Adrenal gland (tissue), 12 donors: Measurements from ENCODE around the gene KIRREL3. TPM values are rescaled to one million over a fixed set of nuclear protein-coding genes. Genes with fewer than 3 reads are reported as not detected.

Source experiments
- DNase-seq, 7 donors: peaks; one replicate each; pipeline ENCODE4 v3.0.0-alpha.2; 2019 to 2020
- H3K27ac ChIP-seq, 5 donors: fragments of 200-600 bp; sonication (generic) in 4 of 5; 1 replicate in 3 of 5; 2 replicates in 2 of 5; pipeline versions ENCODE4 v1.5.1 to v1.8.0; 2016 to 2020; ENCODE audit warnings: mild to moderate bottlenecking in 1 of 5
- H3K27me3 ChIP-seq: fragments of 200-600 bp; 2 replicates; pipeline ENCODE4 v1.8.0; 2021
- H3K36me3 ChIP-seq, 2 donors: fragments of 200-600 bp; replicated peaks in 1 of 2; 1 replicate in 1 of 2; 2 replicates in 1 of 2; pipeline versions ENCODE4 v1.5.1 to v1.8.0; 2018 to 2022
- H3K4me1 ChIP-seq, 2 donors: fragments of 200-600 bp; replicated peaks in 1 of 2; 1 replicate in 1 of 2; 2 replicates in 1 of 2; pipeline versions ENCODE4 v1.5.1 to v1.8.0; 2018 to 2021
- H3K4me3 ChIP-seq, 4 donors: fragments of 200-600 bp; sonication (generic) in 3 of 4; one replicate each; pipeline ENCODE4 v1.5.1; 2016 to 2018
- H3K9me3 ChIP-seq, 3 donors: fragments of 200-600 bp; sonication (generic) in 1 of 3; replicated peaks in 1 of 3; 1 replicate in 2 of 3; 2 replicates in 1 of 3; pipeline versions ENCODE4 v1.5.1 to v1.8.0; 2016 to 2021
- CTCF ChIP-seq, 6 experiments: fragments of 450-650 bp in 4 of 6; fragments of 200-600 bp in 2 of 6; sonication (generic) in 1 of 6; IDR thresholded peaks; 1 replicate in 5 of 6; 2 replicates in 1 of 6; pipeline versions ENCODE4 v1.5.1 to v1.8.0; 2016 to 2021; ENCODE audit warnings: antibody characterized with exemption in 6 of 6, mild to moderate bottlenecking in 2 of 6, moderate library complexity in 1 of 6
- POLR2A ChIP-seq, 2 donors: fragments of 450-650 bp; IDR thresholded peaks; one replicate each; pipeline ENCODE4 v1.6.1; 2017; ENCODE audit warnings: antibody characterized with exemption in 2 of 2, mild to moderate bottlenecking in 2 of 2, moderate library complexity in 1 of 2
- WGBS, 4 donors: extraction: QIAGEN DNeasy Blood & Tissue Kit in 2 of 4; methylation state at CpG; one replicate each; pipeline versions ENCODE4 v1.1.5 to v1.1.7; 2013 to 2017; 5-methylcytosine and 5-hydroxymethylcytosine counted together
- intact Hi-C, 2 donors: fragments of 100-400 bp; cut with DNase I; formaldehyde crosslinking; loops; one replicate each; pipeline versions ENCODE4 v1.14.1 to v1.15.0; 2022 to 2023
- polyA plus RNA-seq, 3 donors: library from polyadenylated mRNA; stranded (reverse); fragments of 200-250 nt in 2 of 3; fragments of 350-450 nt in 1 of 3; fragmentation: Illumina TruSeq in 1 of 3; extraction: RNeasy Lipid Tissue Mini Kit (QIAGEN cat#74804) in 1 of 3; gene quantifications; one replicate each; pipeline ENCODE4 v1.2.3, GENCODE V29; 2013 to 2014
- total RNA-seq, 9 donors: library from RNA; depleted of rRNA in 4 of 9; stranded (reverse); fragments of >200 nt in 4 of 9; fragments of 120-200 nt in 1 of 9; fragmentation: NEBNext Ultra II Directional in 1 of 9; extraction: Animal tissue kit (Norgen Biotek cat#: 25700) in 1 of 9; gene quantifications; one replicate each; pipeline versions ENCODE4 v1.1.0 to v1.2.4, GENCODE V29; 2013 to 2023
- donor health status: healthy with polysubstance abuse.
- donor health status: Bipolar disorder and iron deficiency.
- donor health status: DM: yes; HTN: yes; CAD: no.
- donor health status: DM: no; HTN: no; CAD: no.
- donor health status: DM: no; HTN: no; CAD: no.
- donor health status: DM: yes; HTN: yes; CAD: no.

KIRREL3 gene
- total and polyA plus RNA-seq, 12 donors, result 0.07 to 4.1 (median 0.64) TPM; not detected in 1

- Histone ChIP-seq H3K4me1 (no peaks in the 10 kb centered on the region), H3K27ac (no peak overlapping the region), H3K9me3 (no peaks in the 10 kb centered on the region), H3K27me3 (no peaks in the 10 kb centered on the region), H3K4me3 (no peak overlapping the region), H3K36me3 (no peaks in the 10 kb centered on the region)
- DNase-seq, result no peak
- 57 to 80% (median 71%) methylated on average over 1 of the region's 1 CpG for WGBS, 4 donors
- TF ChIP-seq POLR2A (IDR thresholded peaks at IDR 0.05) (no peak), CTCF (IDR thresholded peaks at IDR 0.05) (no peak)
- intact Hi-C loops, result no loop called here
These were observed 183.5 kb downstream of the KIRREL3 start for GRCh38 chr11:126817096-126817495.

DNA sequence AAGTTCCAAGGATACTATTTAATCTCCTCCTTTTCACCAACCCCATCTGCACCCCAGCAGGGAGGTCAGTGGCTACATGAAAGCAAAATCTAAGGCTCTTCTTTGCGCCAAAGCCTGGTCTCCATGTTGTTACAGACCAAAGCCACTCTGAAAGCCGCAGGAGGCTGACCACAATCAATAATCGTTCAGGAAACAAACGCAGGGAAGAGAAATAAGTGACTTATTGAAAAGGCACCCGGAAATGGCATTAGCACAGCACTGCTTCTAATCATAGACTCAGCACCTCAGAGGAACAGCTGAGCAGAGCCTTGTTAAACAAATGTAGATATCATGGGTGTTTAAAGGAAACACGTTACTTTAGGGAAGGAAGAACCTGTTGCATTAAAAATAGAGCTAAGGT lies 183.9 kb downstream of the KIRREL3 start:
- H3K9me3 ChIP-seq, result no peaks in the 10 kb centered on the region
- H3K27me3 ChIP-seq, result no peaks in the 10 kb centered on the region
- WGBS, 4 donors, result 54 to 57% (median 55%) methylated on average over 6 of the region's 6 CpGs
- no peaks in the 10 kb centered on the region for H3K4me1 ChIP-seq
- DNase-seq, result no peak
- H3K36me3 ChIP-seq, result no peaks in the 10 kb centered on the region
- TF ChIP-seq POLR2A (IDR thresholded peaks at IDR 0.05) (no peak), CTCF (IDR thresholded peaks at IDR 0.05) (no peak)
- H3K4me3 ChIP-seq, result no peak overlapping the region
- H3K27ac ChIP-seq, result no peak overlapping the region
- intact Hi-C loops, result no loop called here

DNA sequence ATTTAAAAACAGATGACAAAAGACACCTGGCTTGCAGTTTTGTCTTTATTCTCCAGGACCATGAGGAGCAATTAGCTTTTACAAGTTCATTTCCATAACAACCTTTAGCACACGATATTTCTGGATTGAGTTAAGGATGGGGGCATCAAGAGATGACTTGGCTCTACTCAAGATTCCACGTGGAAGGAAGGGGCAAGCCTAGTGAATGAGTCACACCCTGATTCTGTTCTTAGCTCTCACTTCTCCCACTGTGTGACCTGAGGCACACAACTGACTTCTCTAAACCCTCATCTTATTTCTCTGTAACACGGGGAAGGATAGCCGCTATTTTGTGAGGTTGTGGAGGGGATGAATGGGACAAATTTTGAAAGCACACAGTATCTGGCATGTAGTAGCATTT lies 185.5 kb downstream of the KIRREL3 start:
- Histone ChIP-seq H3K4me1 (no peaks in the 10 kb centered on the region), H3K36me3 (no peaks in the 10 kb centered on the region), H3K4me3 (no peak overlapping the region), H3K27me3 (no peaks in the 10 kb centered on the region), H3K9me3 (no peaks in the 10 kb centered on the region), H3K27ac (no peak overlapping the region)
- 76 to 83% (median 79%) methylated on average over 4 of the region's 4 CpGs for WGBS, 4 donors
- no peak for DNase-seq
- TF ChIP-seq CTCF (IDR thresholded peaks at IDR 0.05) (no peak), POLR2A (IDR thresholded peaks at IDR 0.05) (no peak)
- intact Hi-C loops, result no loop called here

DNA sequence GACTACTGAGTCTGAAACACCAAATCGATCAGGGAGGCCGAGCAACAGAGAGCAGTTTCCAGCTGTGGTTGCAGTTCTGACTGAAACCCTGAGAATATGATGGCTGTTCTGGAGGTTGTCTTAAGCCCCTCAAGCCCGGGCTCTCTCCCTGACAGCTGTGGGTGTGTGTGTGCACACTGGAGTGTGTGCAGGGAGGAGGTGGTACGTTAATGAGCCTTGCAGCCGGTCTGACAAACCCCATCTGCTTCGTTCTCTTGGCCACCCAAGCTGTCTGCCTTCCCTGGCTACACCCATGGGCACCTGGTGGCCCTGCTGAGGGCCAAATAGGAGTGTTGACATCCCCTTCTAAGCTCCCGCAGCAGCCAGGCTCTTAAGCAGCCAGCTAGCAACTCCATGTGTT lies 189.8 kb downstream of the KIRREL3 start:
- DNase-seq, result no peak
- intact Hi-C loops, result no loop called here
- Histone ChIP-seq H3K27ac (no peak overlapping the region), H3K4me3 (no peak overlapping the region), H3K27me3 (no peaks in the 10 kb centered on the region), H3K9me3 (no peaks in the 10 kb centered on the region), H3K36me3 (no peaks in the 10 kb centered on the region), H3K4me1 (no peaks in the 10 kb centered on the region)
- TF ChIP-seq POLR2A (IDR thresholded peaks at IDR 0.05) (no peak), CTCF (IDR thresholded peaks at IDR 0.05) (no peak)
- 83 to 93% (median 85%) methylated on average over 6 to 7 of the region's 7 CpGs for WGBS, 4 donors
